Colonic mucosa (tissue), 4 donors: ENCODE results near the gene MPPED1. TPM values are rescaled to one million over a fixed set of nuclear protein-coding genes. Genes with fewer than 3 reads are reported as not detected.

Experiments
- DNase-seq: peaks from one replicate; pipeline ENCODE4 v3.0.0-alpha.2; 2020
- H3K27ac ChIP-seq: fragments of 200-600 bp; one replicate; pipeline ENCODE4 v1.8.0; 2021
- H3K27me3 ChIP-seq: fragments of 200-600 bp; one replicate; pipeline ENCODE4 v1.8.0; 2021
- H3K36me3 ChIP-seq: fragments of 200-600 bp; one replicate; pipeline ENCODE4 v1.8.0; 2021
- H3K4me1 ChIP-seq: fragments of 200-600 bp; one replicate; pipeline ENCODE4 v1.8.0; 2021; ENCODE audit warnings: mild to moderate bottlenecking
- H3K4me3 ChIP-seq: fragments of 200-600 bp; one replicate; pipeline ENCODE4 v1.8.0; 2021
- H3K9ac ChIP-seq, 2 donors: one replicate each; pipeline ENCODE4 v1.7.0; 2013; ENCODE audit warnings: control low read depth in 2 of 2, low read depth in 2 of 2, low read length in 2 of 2
- H3K9me3 ChIP-seq: fragments of 200-600 bp; one replicate; pipeline ENCODE4 v1.8.0; 2021
- intact Hi-C: fragments of 100-400 bp; cut with DNase I; formaldehyde crosslinking; loops from one replicate; pipeline ENCODE4 v1.14.1; 2022
- total RNA-seq, 2 donors: library from RNA; stranded (reverse); fragmentation: NEBNext Ultra II Directional in 1 of 2; extraction: Animal tissue kit (Norgen Biotek cat#: 25700) in 1 of 2; gene quantifications; one replicate each; pipeline ENCODE4 v1.2.1, GENCODE V29; 2021
- TF ChIP-seq, protein P1 (sequence below): fragments of 200-600 bp; IDR thresholded peaks from one replicate; pipeline ENCODE4 v1.8.0; 2022; ENCODE audit warnings: antibody characterized with exemption, mild to moderate bottlenecking
- donor health status: healthy.
- donor health status: DM: no; HTN: no; CAD: no.
- donor health status: DM: no; HTN: no; CAD: no.

MPPED1 gene
- total RNA-seq, 2 donors from 2014 or later: 0.05 TPM; not detected in 1

DNA sequence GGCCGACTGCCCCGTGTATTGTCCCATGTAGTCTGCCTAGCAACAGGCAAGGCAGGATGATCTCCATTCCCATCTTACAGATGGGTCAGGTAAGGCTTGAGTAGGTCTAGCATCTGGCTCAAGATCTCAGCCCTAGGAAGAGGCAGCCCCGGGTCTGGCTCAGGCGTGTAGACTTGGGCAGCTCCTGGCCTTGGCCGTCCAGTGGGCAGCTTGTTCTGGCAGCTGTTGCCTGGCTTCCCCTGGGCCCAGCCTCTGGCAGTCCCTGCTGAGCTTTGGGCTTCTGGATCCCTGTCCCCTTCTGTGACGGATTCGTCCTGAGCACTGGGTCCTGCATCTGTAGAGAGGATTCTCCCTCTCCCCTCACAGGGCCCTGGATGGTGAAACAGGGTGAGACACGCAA lies 72.4 kb downstream of the MPPED1 start:
- no peaks in the 10 kb centered on the region for H3K27me3 ChIP-seq
- no peak for DNase-seq

DNA sequence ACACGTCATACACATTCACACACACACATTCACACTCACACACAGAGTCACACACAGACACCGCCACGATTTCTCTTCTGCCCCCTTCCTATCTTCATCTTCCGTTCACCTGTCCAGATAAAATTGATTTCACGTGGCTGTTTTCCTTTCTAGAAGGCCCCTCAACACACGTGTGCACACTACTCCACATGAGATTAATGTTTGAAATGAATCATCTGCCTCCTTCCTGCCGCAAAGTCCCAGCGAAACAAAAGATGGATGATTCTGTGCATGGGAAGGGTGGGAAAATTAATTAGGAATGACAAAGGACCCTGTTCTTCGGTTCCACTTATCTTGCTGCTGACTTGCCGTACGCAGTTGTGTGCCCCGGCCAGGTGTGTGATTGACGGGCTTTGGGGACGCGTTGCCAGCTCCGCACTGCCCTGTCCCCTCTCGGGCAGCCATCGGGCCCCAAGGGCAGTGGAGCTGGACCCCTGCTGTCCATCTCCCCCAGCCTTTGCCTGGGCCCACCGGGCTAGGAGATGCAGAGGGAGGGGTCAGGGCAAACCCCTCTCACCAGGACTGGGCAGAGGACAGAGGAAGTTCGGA lies 73.8 kb downstream of the MPPED1 start:
- Histone ChIP-seq H3K4me3 (no peak overlapping the region), H3K9me3 (no peaks in the 10 kb centered on the region), H3K9ac (no peak overlapping the region), H3K27ac (no peak overlapping the region), H3K27me3 (no peaks in the 10 kb centered on the region), H3K4me1 (no peaks in the 10 kb centered on the region), H3K36me3 (no peaks in the 10 kb centered on the region)
- DNase-seq: no peak
- TF ChIP-seq, protein P1, sequence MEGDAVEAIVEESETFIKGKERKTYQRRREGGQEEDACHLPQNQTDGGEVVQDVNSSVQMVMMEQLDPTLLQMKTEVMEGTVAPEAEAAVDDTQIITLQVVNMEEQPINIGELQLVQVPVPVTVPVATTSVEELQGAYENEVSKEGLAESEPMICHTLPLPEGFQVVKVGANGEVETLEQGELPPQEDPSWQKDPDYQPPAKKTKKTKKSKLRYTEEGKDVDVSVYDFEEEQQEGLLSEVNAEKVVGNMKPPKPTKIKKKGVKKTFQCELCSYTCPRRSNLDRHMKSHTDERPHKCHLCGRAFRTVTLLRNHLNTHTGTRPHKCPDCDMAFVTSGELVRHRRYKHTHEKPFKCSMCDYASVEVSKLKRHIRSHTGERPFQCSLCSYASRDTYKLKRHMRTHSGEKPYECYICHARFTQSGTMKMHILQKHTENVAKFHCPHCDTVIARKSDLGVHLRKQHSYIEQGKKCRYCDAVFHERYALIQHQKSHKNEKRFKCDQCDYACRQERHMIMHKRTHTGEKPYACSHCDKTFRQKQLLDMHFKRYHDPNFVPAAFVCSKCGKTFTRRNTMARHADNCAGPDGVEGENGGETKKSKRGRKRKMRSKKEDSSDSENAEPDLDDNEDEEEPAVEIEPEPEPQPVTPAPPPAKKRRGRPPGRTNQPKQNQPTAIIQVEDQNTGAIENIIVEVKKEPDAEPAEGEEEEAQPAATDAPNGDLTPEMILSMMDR: no peak
- intact Hi-C loops: no loop called here

More for the DNA sequence above, 72.4 kb downstream of the MPPED1 start:
- Histone ChIP-seq H3K4me3 (no peak overlapping the region), H3K36me3 (no peaks in the 10 kb centered on the region), H3K27ac (no peak overlapping the region), H3K9me3 (no peaks in the 10 kb centered on the region), H3K4me1 (no peaks in the 10 kb centered on the region), H3K9ac (no peak overlapping the region)
- intact Hi-C loops: no loop called here
- TF ChIP-seq, protein P1: no peak

DNA sequence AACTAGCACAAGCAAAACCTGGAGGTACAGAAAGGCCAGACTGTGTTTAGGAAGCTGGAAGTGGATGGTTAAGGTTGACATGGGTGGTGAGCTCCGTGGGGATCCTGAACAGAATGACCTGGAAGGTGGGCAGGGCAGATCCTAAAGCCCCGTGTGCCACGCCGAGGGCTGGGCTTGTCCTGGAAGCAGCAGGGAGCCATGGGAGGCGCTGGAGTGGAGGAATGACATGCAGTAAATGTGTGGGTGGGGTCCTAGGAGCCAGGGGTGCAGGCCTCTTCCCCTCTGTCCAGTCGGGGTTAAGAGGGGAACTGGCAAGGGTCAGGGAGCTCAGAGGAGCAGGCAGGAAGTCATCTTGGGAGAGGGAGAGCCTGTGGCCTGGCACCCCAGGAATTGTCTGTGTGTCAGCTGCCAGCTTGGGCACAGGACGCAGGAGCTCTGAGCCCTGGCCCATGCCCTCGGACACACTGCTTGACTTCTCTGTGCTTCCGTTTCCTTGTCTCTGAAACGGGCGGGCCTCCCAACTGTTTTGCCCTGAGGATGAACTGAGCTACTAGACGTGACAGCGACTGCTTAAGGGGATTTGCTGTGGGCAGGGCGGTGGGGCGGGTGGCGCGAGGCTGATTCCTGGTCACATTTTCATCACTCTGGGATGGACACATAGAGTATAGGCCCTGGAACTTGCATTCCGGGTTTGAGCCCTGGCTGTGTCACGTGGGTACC lies 75.7 kb downstream of the MPPED1 start:
- intact Hi-C loops: no loop called here
- no peaks in the 10 kb centered on the region for H3K36me3 ChIP-seq
- H3K4me1 ChIP-seq: no peaks in the 10 kb centered on the region
- no peak overlapping the region for H3K27ac ChIP-seq
- TF ChIP-seq, protein P1: no peak
- no peak overlapping the region for H3K9ac ChIP-seq
- H3K4me3 ChIP-seq: no peak overlapping the region
- H3K9me3 ChIP-seq: no peaks in the 10 kb centered on the region
- DNase-seq: no peak
- no peaks in the 10 kb centered on the region for H3K27me3 ChIP-seq

DNA sequence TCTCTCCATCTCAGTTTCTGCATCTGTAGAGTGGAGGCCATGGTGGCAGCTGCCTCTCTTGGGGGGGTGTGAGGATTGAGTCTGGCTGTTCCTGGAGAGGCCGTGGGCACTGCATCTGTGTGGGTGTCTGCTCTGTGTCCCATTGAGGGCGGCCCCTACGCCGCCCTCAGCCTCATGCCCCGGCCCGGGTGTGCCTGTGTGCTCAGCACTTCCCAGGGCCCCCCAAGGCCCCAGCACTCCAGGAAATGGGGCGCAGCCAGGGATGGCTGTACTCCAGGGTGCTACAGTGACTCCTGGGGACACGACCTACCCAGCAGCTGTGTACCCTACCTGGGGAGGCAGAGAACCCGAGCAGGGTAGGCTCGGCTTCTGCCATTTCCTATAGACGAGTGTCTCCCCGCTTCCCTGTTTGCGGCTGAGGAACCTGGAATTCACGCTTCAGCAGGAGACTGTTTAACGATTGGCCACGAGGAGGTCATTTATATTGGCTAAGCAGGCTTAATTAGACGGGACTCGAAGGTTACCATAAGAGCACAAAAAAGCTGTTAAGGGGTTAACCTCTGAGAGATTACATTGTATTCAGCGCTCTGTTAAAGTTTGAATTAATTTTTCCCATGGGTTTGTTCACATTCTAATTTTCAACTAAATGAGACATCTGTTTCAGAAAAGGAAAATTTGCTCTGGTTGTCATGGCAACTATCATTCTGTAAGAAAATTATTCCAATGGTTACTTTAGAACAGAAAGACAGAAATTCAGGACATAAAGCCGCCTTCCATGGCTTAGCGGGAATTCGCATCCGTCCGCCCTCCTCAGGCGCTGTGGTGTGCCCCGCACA lies 76.4 kb downstream of the MPPED1 start:
- no peaks in the 10 kb centered on the region for H3K27me3 ChIP-seq
- H3K4me1 ChIP-seq: no peaks in the 10 kb centered on the region
- no peak for DNase-seq
- intact Hi-C loops: no loop called here
- no peaks in the 10 kb centered on the region for H3K9me3 ChIP-seq
- no peak overlapping the region for H3K4me3 ChIP-seq
- H3K9ac ChIP-seq: no peak overlapping the region
- TF ChIP-seq, protein P1: no peak
- no peaks in the 10 kb centered on the region for H3K36me3 ChIP-seq
- H3K27ac ChIP-seq: no peak overlapping the region

DNA sequence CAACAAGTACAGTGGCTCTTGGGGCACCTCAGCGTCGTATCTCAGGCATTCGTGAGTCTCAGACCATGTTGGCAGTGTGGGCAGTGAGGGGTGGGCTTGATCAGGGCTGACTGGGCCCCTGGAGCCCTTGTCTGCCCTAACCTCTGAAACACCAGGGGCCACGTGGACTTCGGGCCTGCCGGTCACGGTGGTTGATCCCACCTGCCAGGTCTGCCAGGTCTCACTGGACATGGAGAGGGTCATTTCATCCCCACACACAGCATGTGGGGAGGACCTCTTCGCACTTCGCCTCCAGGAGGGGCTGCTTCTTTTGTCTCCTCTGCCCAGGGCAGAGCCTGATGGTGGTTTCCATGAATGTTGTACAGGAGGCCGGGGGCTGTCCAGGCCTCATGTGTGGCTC lies 77.1 kb downstream of the MPPED1 start:
- DNase-seq: no peak
- H3K4me3 ChIP-seq: no peak overlapping the region
- intact Hi-C loops: no loop called here
- TF ChIP-seq, protein P1: no peak
- no peaks in the 10 kb centered on the region for H3K9me3 ChIP-seq
- H3K36me3 ChIP-seq: no peaks in the 10 kb centered on the region
- no peaks in the 10 kb centered on the region for H3K27me3 ChIP-seq
- H3K4me1 ChIP-seq: no peaks in the 10 kb centered on the region
- H3K9ac ChIP-seq: no peak overlapping the region
- H3K27ac ChIP-seq: no peak overlapping the region
